Activated CD8-positive, alpha-beta memory T cell treated with anti-CD3 and anti-CD28 coated beads, Interleukin-2, amount 10 ng/mL, durations not matched to agents 7 days and 5 days (primary cell): ENCODE data around the gene STRN. TPM values are rescaled to one million over a fixed set of nuclear protein-coding genes. Genes with fewer than 3 reads are reported as not detected.
"Not testable (repeated sequence)": the region's sequence is repeated elsewhere in the genome, so short reads cannot be mapped to it uniquely, and the experiment has no call there.

Experiments used
- ATAC-seq: fragments of 150-1000 bp; cut with Tn5 transposase; one replicate; pipeline ENCODE4 v1.10.0; 2021; ENCODE audit warnings: moderate library complexity
- CTCF ChIA-PET: fragments of 350-600 bp; sonication (Branson Sonifier 250); formaldehyde crosslinking; loops from one replicate; lab custom pipeline; 2021; ENCODE audit warnings: antibody characterized with exemption; lab: Charles Lee
- DNase-seq: peaks from one replicate; pipeline ENCODE4 v3.0.0-alpha.2; 2020
- H3K27ac Mint-ChIP-seq: one replicate; pipeline ENCODE4 v1.8.0; 2021; ENCODE audit warnings: mild to moderate bottlenecking, mixed read lengths
- H3K27me3 Mint-ChIP-seq: one replicate; pipeline ENCODE4 v1.8.0; 2021; ENCODE audit warnings: mixed read lengths
- H3K36me3 Mint-ChIP-seq: one replicate; pipeline ENCODE4 v1.8.0; 2021; ENCODE audit warnings: mild to moderate bottlenecking, mixed read lengths
- H3K4me1 Mint-ChIP-seq: one replicate; pipeline ENCODE4 v1.8.0; 2021; ENCODE audit warnings: mixed read lengths
- H3K4me3 Mint-ChIP-seq: one replicate; pipeline ENCODE4 v1.8.0; 2021; ENCODE audit warnings: mild to moderate bottlenecking, moderate library complexity, mixed read lengths
- H3K9me3 Mint-ChIP-seq: one replicate; pipeline ENCODE4 v1.8.0; 2022; ENCODE audit warnings: low read depth, mixed read lengths
- total RNA-seq, 2 experiments: library from RNA; stranded (reverse); gene quantifications; one replicate each; pipeline ENCODE4 v1.2.3, GENCODE V29; 2021

STRN gene
- total RNA-seq, 2 experiments from 2014 or later, result 27.7 to 30.8 TPM

DNA sequence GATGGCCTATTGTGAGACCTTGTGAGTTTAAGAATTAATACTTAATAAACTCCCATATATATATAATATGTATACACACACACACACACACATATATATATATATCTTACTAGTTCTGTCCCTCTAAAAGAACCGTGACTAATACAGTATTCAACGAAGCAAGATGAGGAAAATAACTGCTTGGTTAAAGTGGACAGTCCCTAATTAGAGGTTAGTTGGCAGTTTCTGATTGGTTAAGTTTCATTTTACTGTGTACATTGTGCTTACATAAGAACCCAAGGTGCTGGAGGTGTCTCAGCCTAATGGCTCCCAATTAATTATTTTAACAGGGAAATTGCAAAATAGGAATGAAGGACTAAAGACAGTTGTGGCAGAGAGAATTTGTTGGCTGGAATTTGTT, 132.1 kb downstream of the STRN start:
- DNase-seq (no peak), ATAC-seq (no peak)
- H3K27ac Mint-ChIP-seq, result no peak overlapping the region
- peaks cover 12% of the 10 kb centered on the region for H3K27me3 Mint-ChIP-seq
- no peak overlapping the region for H3K4me3 Mint-ChIP-seq
- H3K9me3 Mint-ChIP-seq, result no peaks in the 10 kb centered on the region
- no peaks in the 10 kb centered on the region for H3K36me3 Mint-ChIP-seq
- H3K4me1 Mint-ChIP-seq, result peaks cover 11% of the 10 kb centered on the region
- CTCF ChIA-PET, result no interaction called here

GRCh38 chr2:36831185-36831584, 135.2 kb downstream of the STRN start:
- CTCF ChIA-PET, result interaction anchor here (0.6 kb wide), 1 partner anchor 867 kb away, joined by 3 read pairs; no protein-coding TSS in a partner anchor
- H3K36me3 Mint-ChIP-seq, result no peaks in the 10 kb centered on the region
- H3K4me3 Mint-ChIP-seq, result no peak overlapping the region
- H3K27ac Mint-ChIP-seq, result no peak overlapping the region
- DNase-seq (no peak), ATAC-seq (no peak)
- H3K4me1 Mint-ChIP-seq, result peaks cover 11% of the 10 kb centered on the region
- peaks cover 23% of the 10 kb centered on the region for H3K27me3 Mint-ChIP-seq
- no peaks in the 10 kb centered on the region for H3K9me3 Mint-ChIP-seq

GRCh38 chr2:36824683-36825082, 141.7 kb downstream of the STRN start:
- ATAC-seq, H3K4me3 Mint-ChIP-seq, DNase-seq, H3K27ac Mint-ChIP-seq, CTCF ChIA-PET, H3K9me3 Mint-ChIP-seq, H3K4me1 Mint-ChIP-seq, H3K36me3 Mint-ChIP-seq: not testable (repeated sequence)
- peaks cover 11% of the 10 kb centered on the region for H3K27me3 Mint-ChIP-seq

GRCh38 chr2:36824273-36824672, 142.1 kb downstream of the STRN start:
- CTCF ChIA-PET, result no interaction called here
- Mint-ChIP-seq H3K4me1 (no peaks in the 10 kb centered on the region), H3K9me3 (no peaks in the 10 kb centered on the region), H3K27me3 (peaks cover 11% of the 10 kb centered on the region), H3K36me3 (no peaks in the 10 kb centered on the region), H3K4me3 (no peak overlapping the region), H3K27ac (no peak overlapping the region)
- DNase-seq (no peak), ATAC-seq (no peak)

DNA sequence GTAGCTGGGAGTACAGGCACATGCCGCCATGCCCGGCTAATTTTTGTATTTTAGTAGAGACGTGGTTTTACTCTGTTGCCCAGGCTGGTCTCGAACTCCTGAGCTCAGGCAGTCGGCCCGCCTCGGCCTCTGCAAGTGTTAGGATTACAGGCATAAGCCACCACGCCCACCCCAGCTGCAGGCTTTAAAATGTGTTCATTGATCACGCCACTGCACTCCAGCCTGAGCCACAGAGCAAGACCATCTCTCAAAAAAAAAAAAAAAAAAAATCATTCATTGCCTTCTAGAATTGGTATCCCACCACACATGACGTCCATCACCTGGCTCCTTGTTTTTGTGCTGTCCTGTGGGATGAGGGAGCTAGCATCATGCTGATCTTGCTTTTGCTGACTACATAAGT, 142.5 kb downstream of the STRN start:
- Mint-ChIP-seq H3K36me3 (no peaks in the 10 kb centered on the region), H3K4me3 (no peak overlapping the region), H3K4me1 (no peaks in the 10 kb centered on the region), H3K27me3 (peaks cover 8% of the 10 kb centered on the region), H3K27ac (no peak overlapping the region), H3K9me3 (no peaks in the 10 kb centered on the region)
- CTCF ChIA-PET, result interaction anchor here (1.7 kb wide), 1 partner anchor 12 kb away, joined by 3 read pairs; no protein-coding TSS in a partner anchor
- no peak for DNase-seq
- ATAC-seq, result no peak

DNA sequence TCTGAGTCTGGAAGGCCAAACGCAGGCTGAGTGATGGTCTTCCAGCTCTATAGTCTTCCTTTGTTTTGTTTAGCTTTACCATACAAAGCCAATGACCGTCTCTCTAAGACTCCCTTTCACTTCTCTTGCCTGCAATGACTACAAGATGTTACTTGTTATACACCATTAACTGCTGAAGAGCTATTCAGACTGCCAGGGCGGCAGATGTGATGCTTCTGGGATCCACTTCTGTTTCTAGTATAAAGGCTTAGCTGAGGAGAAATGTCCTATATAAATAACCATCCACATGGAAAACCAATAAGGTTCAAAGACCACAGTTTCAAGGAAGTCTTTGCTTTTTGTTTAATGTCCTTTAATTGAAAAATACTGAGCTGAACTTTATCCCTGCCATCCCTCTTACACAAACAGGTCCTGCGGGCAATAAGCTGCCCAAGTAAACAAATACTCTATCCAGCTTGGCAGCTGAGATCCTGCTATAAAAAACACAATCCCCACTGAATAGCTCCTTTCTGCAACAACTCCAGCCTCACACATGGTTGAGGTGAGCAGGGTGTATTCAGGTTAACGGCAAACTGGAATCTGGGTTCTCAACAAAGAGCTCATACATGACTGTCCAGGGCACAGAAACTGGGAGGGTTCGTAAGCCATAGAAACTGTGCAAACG, 145.3 kb downstream of the STRN start:
- H3K27ac Mint-ChIP-seq, result no peak overlapping the region
- CTCF ChIA-PET, result interaction anchor here (0.9 kb wide), 1 partner anchor 43 kb away, joined by 3 read pairs; no protein-coding TSS in a partner anchor
- H3K9me3 Mint-ChIP-seq, result no peaks in the 10 kb centered on the region
- no peak overlapping the region for H3K4me3 Mint-ChIP-seq
- no peaks in the 10 kb centered on the region for H3K27me3 Mint-ChIP-seq
- H3K36me3 Mint-ChIP-seq, result no peaks in the 10 kb centered on the region
- no peak for ATAC-seq
- DNase-seq, result no peak
- H3K4me1 Mint-ChIP-seq, result peaks cover 2% of the 10 kb centered on the region

- Mint-ChIP-seq H3K27me3 (no peaks in the 10 kb centered on the region), H3K36me3 (no peaks in the 10 kb centered on the region), H3K4me1 (peaks cover 2% of the 10 kb centered on the region), H3K4me3 (no peak overlapping the region), H3K27ac (no peak overlapping the region), H3K9me3 (no peaks in the 10 kb centered on the region)
- ATAC-seq (no peak), DNase-seq (no peak)
- CTCF ChIA-PET, result no interaction called here
These were observed 147.1 kb downstream of the STRN start for GRCh38 chr2:36819095-36819711.

DNA sequence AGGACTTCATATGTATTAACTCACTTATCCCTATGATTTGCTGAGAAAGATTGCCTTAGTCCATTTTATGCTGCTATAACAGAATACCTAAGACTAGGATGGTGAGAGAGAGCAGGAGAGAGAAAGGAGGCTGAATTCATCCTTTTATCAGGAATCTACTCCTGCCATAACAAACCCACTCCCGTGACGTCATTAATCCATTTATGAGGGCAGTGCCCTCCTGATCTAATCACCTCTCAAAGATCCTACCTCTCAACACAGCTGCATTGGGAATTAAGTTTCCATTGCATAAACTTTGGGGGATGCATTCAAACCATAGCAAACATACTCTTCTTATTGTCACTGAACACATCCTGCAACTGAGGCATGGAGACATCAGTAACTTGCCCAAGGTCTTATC, 147.8 kb downstream of the STRN start:
- CTCF ChIA-PET, result no interaction called here
- no peaks in the 10 kb centered on the region for H3K27me3 Mint-ChIP-seq
- peaks cover 2% of the 10 kb centered on the region for H3K4me1 Mint-ChIP-seq
- no peak for DNase-seq
- H3K27ac Mint-ChIP-seq, result no peak overlapping the region
- no peak for ATAC-seq
- no peaks in the 10 kb centered on the region for H3K9me3 Mint-ChIP-seq
- H3K36me3 Mint-ChIP-seq, result no peaks in the 10 kb centered on the region
- no peak overlapping the region for H3K4me3 Mint-ChIP-seq

GRCh38 chr2:36812196-36812595, 154.1 kb downstream of the STRN start:
- DNase-seq (no peak), ATAC-seq (no peak)
- Mint-ChIP-seq H3K27me3 (no peaks in the 10 kb centered on the region), H3K4me1 (peaks cover 2% of the 10 kb centered on the region), H3K36me3 (no peaks in the 10 kb centered on the region), H3K9me3 (no peaks in the 10 kb centered on the region), H3K4me3 (no peak overlapping the region), H3K27ac (no peak overlapping the region)
- CTCF ChIA-PET, result interaction anchor here (1.3 kb wide), 1 partner anchor 11 kb away, joined by 3 read pairs; no protein-coding TSS in a partner anchor

DNA sequence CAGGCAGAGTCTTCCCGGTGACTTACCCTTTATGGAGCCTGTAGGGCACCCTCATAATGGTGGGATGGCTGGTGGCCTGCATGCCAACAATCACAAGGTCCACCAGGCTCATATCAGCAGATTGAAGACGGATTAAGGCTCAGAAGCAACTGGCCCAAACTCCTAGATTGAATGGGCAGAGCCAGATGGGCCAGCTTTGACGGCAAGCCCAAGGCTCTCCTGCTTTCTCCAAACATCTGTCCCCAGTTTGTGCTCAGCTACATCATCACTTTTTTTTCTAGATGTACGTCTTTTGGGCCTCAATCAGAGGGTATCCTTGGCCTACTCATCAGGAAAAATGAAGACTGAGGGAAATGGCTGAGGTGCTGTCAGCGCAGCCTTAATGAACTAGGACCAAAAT, 155.3 kb downstream of the STRN start:
- no peak overlapping the region for H3K4me3 Mint-ChIP-seq
- no peak for ATAC-seq
- no peak for DNase-seq
- H3K27me3 Mint-ChIP-seq, result peaks cover 4% of the 10 kb centered on the region
- no peaks in the 10 kb centered on the region for H3K4me1 Mint-ChIP-seq
- CTCF ChIA-PET, result interaction anchor here (1.3 kb wide), 1 partner anchor 12 kb away, joined by 3 read pairs; no protein-coding TSS in a partner anchor
- no peak overlapping the region for H3K27ac Mint-ChIP-seq
- H3K9me3 Mint-ChIP-seq, result no peaks in the 10 kb centered on the region
- H3K36me3 Mint-ChIP-seq, result no peaks in the 10 kb centered on the region

GRCh38 chr2:36809069-36809445, 157.3 kb downstream of the STRN start:
- peaks cover 4% of the 10 kb centered on the region for H3K27me3 Mint-ChIP-seq
- H3K27ac Mint-ChIP-seq, result no peak overlapping the region
- no peaks in the 10 kb centered on the region for H3K9me3 Mint-ChIP-seq
- ATAC-seq, result no peak
- DNase-seq, result no peak
- CTCF ChIA-PET, result no interaction called here
- H3K36me3 Mint-ChIP-seq, result no peaks in the 10 kb centered on the region
- no peak overlapping the region for H3K4me3 Mint-ChIP-seq
- no peaks in the 10 kb centered on the region for H3K4me1 Mint-ChIP-seq

GRCh38 chr2:36808386-36809068, 157.8 kb downstream of the STRN start:
- Mint-ChIP-seq H3K4me1 (no peaks in the 10 kb centered on the region), H3K36me3 (no peaks in the 10 kb centered on the region)
- DNase-seq, result no peak

DNA sequence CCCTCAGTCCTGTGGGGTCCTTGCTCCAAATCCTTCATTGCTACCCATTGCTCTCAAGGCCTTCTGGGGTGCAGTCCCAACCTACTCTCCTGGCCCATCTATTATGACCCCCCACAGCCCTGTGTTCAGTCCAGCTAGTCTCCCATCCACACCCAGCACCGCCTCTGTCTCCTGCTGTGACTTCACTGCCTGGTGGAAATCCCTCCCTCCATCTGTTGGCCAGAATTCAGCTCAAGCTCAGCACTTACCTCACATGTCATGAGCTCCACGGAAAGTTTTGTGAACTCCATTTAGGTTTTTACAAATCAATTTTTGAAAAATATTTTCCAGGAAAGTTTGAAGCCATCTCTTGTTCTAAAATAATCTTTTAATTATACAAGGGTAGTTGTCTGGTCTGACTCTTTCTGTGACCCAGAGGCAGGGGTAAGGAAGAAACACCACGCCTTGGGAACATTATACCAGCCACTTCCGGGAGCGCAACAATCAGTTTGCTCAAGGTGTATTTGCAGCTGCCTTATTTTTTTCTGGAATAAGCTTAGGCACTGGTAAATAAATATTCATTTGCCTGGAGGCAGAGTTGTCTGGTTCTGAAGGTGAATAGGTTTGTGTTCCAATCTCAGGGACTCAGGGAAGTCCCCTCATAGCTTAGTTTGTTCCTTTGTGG, 159.0 kb downstream of the STRN start:
- Mint-ChIP-seq H3K9me3 (no peaks in the 10 kb centered on the region), H3K4me1 (no peaks in the 10 kb centered on the region), H3K27me3 (peaks cover 4% of the 10 kb centered on the region), H3K27ac (no peak overlapping the region), H3K4me3 (no peak overlapping the region), H3K36me3 (no peaks in the 10 kb centered on the region)
- DNase-seq (no peak), ATAC-seq (no peak)
- CTCF ChIA-PET, result no interaction called here

More at GRCh38 chr2:36808386-36809068, 157.8 kb downstream of the STRN start:
- CTCF ChIA-PET, result no interaction called here
- Mint-ChIP-seq H3K9me3 (no peaks in the 10 kb centered on the region), H3K27me3 (peaks cover 4% of the 10 kb centered on the region), H3K4me3 (no peak overlapping the region), H3K27ac (no peak overlapping the region)
- ATAC-seq, result no peak
